HG03439 (cell line): ENCODE data around the gene LAPTM5.

Source experiments
- ATAC-seq: cut with Tn5 transposase; IDR thresholded peaks from one replicate; pipeline ENCODE4 v1.9.1; 2021; ENCODE audit warnings: mild to moderate bottlenecking, moderate library complexity; ENCODE audit not compliant: unreplicated experiment

LAPTM5 gene

GRCh38 chr1:30787856-30788495 is 30.4 kb upstream of the LAPTM5 start:
- ATAC-seq = no peak

- no peak for ATAC-seq
Measured at GRCh38 chr1:30787266-30787665, 29.7 kb upstream of the LAPTM5 start.

GRCh38 chr1:30786264-30786991 is 28.9 kb upstream of the LAPTM5 start:
- no peak for ATAC-seq

GRCh38 chr1:30785714-30786113 is 28.1 kb upstream of the LAPTM5 start:
- no peak for ATAC-seq

GRCh38 chr1:30785181-30785580 is 27.6 kb upstream of the LAPTM5 start:
- no peak for ATAC-seq

- ATAC-seq = no peak
Measured at GRCh38 chr1:30783256-30783915, 25.8 kb upstream of the LAPTM5 start.

GRCh38 chr1:30782361-30783255 is 25.0 kb upstream of the LAPTM5 start:
- ATAC-seq = no peak

GRCh38 chr1:30781906-30782305 is 24.3 kb upstream of the LAPTM5 start:
- ATAC-seq = no peak

GRCh38 chr1:30780409-30780808 is 22.8 kb upstream of the LAPTM5 start:
- ATAC-seq = no peak

GRCh38 chr1:30779294-30780071 is 21.9 kb upstream of the LAPTM5 start:
- no peak for ATAC-seq

- no peak for ATAC-seq
Measured at GRCh38 chr1:30778979-30779293, 21.4 kb upstream of the LAPTM5 start.

GRCh38 chr1:30778154-30778978 is 20.8 kb upstream of the LAPTM5 start:
- ATAC-seq = no peak

- ATAC-seq = no peak
Measured at GRCh38 chr1:30777904-30778153, 20.3 kb upstream of the LAPTM5 start.

GRCh38 chr1:30777060-30777903 is 19.7 kb upstream of the LAPTM5 start:
- ATAC-seq = no peak

GRCh38 chr1:30776097-30777059 is 18.8 kb upstream of the LAPTM5 start:
- ATAC-seq = no peak

GRCh38 chr1:30775433-30775975 is 17.9 kb upstream of the LAPTM5 start:
- ATAC-seq = no peak

GRCh38 chr1:30774550-30775432 is 17.2 kb upstream of the LAPTM5 start:
- ATAC-seq = no peak
